K562 (cell line): ENCODE data around the gene RHPN2.

Experiments used
- ATF7 ChIP-seq: fragments of 450-650 bp; IDR thresholded peaks from 2 replicates; pipeline ENCODE4 v1.7.1; 2014; ENCODE audit warnings: mild to moderate bottlenecking, moderate library complexity
- BHLHE40 ChIP-seq: IDR thresholded peaks from 2 replicates; pipeline ENCODE4 v1.6.1; 2011; ENCODE audit warnings: low read length, improper control_type of control experiment
- CBFA2T3 ChIP-seq: fragments of 450-650 bp; IDR thresholded peaks from 2 replicates; pipeline ENCODE4 v1.6.1; 2017
- CHD4 ChIP-seq: fragments of 200-600 bp; sonication (generic); IDR thresholded peaks from 3 replicates; pipeline ENCODE4 v1.6.1; 2012; ENCODE audit warnings: low read depth, mild to moderate bottlenecking, mixed read lengths, low read length, inconsistent platforms; ENCODE audit not compliant: insufficient read depth, insufficient replicate concordance, poor library complexity, severe bottlenecking
- CTBP1 ChIP-seq: fragments of 450-650 bp; IDR thresholded peaks from 2 replicates; pipeline ENCODE4 v1.6.1; 2016; ENCODE audit warnings: borderline replicate concordance
- E2F3 ChIP-seq: fragments of 250-450 bp; sonication (Bioruptor Pico); IDR thresholded peaks from 2 replicates; pipeline ENCODE4 v1.4.0; 2020; ENCODE audit warnings: mild to moderate bottlenecking
- GATAD2A ChIP-seq: fragments of 450-650 bp; IDR thresholded peaks from 2 replicates; pipeline ENCODE4 v1.6.1; 2017
- MXI1 ChIP-seq: IDR thresholded peaks from 2 replicates; pipeline ENCODE4 v1.6.1; 2011; ENCODE audit warnings: low read depth, mild to moderate bottlenecking, improper control_type of control experiment, low read length
- ZNF217 ChIP-seq: sonication (generic); formaldehyde crosslinking; IDR thresholded peaks from 2 replicates; pipeline ENCODE4 v1.8.0; 2022; ENCODE audit warnings: mild to moderate bottlenecking, missing genetic modification reagents
- ZNF384 ChIP-seq: IDR thresholded peaks from 2 replicates; pipeline ENCODE4 v1.6.1; 2012; ENCODE audit warnings: low read depth, low read length, improper control_type of control experiment
- ZNF699 ChIP-seq: fragments of 250-450 bp; sonication (Bioruptor Pico); IDR thresholded peaks from 2 replicates; pipeline ENCODE4 v1.8.0; 2021; ENCODE audit warnings: mild to moderate bottlenecking, moderate library complexity; ENCODE audit not compliant: insufficient replicate concordance
- TF ChIP-seq, protein P1 (sequence below), 3 experiments: IDR thresholded peaks in 2 of 3; conservative IDR thresholded peaks in 1 of 3; 2 replicates each; pipeline ENCODE4 v1.5.1; 2011 to 2012; ENCODE audit warnings: low read length in 3 of 3, mild to moderate bottlenecking in 3 of 3, control low read depth in 2 of 3, improper control_type of control experiment in 1 of 3, inconsistent platforms in 1 of 3, low read depth in 1 of 3, mixed read lengths in 1 of 3, moderate library complexity in 1 of 3; ENCODE audit not compliant: insufficient read depth in 2 of 3
- TF ChIP-seq, protein P2 (sequence below): fragments of 450-650 bp; IDR thresholded peaks from 2 replicates; pipeline ENCODE4 v1.6.1; 2016; ENCODE audit warnings: low read depth
- TF ChIP-seq, protein P3 (sequence below): fragments of 200-800 bp; sonication (Bioruptor generic); IDR thresholded peaks from 2 replicates; pipeline ENCODE4 v1.6.1; 2017; ENCODE audit warnings: missing genetic modification characterization, missing compliant biosample characterization

- TF ChIP-seq, protein P1, sequence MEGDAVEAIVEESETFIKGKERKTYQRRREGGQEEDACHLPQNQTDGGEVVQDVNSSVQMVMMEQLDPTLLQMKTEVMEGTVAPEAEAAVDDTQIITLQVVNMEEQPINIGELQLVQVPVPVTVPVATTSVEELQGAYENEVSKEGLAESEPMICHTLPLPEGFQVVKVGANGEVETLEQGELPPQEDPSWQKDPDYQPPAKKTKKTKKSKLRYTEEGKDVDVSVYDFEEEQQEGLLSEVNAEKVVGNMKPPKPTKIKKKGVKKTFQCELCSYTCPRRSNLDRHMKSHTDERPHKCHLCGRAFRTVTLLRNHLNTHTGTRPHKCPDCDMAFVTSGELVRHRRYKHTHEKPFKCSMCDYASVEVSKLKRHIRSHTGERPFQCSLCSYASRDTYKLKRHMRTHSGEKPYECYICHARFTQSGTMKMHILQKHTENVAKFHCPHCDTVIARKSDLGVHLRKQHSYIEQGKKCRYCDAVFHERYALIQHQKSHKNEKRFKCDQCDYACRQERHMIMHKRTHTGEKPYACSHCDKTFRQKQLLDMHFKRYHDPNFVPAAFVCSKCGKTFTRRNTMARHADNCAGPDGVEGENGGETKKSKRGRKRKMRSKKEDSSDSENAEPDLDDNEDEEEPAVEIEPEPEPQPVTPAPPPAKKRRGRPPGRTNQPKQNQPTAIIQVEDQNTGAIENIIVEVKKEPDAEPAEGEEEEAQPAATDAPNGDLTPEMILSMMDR (IDR thresholded peaks at IDR 0.05 in 2 of 3, conservative IDR thresholded peaks at IDR 0.05 in 1 of 3; ENCODE audit: insufficient read depth in 2 of 3, low read depth in 1 of 3, low read length in 3 of 3): no peak
- TF ChIP-seq CBFA2T3 (no peak), BHLHE40 (no peak), MXI1 (no peak), GATAD2A (no peak), CHD4 (no peak), ATF7 (no peak), E2F3 (CRISPR knock-in tag) (no peak), ZNF217 (CRISPR knock-in tag) (no peak), ZNF384 (no peak), ZNF699 (CRISPR knock-in tag) (no peak), CTBP1 (no peak)
- TF ChIP-seq, protein P2, sequence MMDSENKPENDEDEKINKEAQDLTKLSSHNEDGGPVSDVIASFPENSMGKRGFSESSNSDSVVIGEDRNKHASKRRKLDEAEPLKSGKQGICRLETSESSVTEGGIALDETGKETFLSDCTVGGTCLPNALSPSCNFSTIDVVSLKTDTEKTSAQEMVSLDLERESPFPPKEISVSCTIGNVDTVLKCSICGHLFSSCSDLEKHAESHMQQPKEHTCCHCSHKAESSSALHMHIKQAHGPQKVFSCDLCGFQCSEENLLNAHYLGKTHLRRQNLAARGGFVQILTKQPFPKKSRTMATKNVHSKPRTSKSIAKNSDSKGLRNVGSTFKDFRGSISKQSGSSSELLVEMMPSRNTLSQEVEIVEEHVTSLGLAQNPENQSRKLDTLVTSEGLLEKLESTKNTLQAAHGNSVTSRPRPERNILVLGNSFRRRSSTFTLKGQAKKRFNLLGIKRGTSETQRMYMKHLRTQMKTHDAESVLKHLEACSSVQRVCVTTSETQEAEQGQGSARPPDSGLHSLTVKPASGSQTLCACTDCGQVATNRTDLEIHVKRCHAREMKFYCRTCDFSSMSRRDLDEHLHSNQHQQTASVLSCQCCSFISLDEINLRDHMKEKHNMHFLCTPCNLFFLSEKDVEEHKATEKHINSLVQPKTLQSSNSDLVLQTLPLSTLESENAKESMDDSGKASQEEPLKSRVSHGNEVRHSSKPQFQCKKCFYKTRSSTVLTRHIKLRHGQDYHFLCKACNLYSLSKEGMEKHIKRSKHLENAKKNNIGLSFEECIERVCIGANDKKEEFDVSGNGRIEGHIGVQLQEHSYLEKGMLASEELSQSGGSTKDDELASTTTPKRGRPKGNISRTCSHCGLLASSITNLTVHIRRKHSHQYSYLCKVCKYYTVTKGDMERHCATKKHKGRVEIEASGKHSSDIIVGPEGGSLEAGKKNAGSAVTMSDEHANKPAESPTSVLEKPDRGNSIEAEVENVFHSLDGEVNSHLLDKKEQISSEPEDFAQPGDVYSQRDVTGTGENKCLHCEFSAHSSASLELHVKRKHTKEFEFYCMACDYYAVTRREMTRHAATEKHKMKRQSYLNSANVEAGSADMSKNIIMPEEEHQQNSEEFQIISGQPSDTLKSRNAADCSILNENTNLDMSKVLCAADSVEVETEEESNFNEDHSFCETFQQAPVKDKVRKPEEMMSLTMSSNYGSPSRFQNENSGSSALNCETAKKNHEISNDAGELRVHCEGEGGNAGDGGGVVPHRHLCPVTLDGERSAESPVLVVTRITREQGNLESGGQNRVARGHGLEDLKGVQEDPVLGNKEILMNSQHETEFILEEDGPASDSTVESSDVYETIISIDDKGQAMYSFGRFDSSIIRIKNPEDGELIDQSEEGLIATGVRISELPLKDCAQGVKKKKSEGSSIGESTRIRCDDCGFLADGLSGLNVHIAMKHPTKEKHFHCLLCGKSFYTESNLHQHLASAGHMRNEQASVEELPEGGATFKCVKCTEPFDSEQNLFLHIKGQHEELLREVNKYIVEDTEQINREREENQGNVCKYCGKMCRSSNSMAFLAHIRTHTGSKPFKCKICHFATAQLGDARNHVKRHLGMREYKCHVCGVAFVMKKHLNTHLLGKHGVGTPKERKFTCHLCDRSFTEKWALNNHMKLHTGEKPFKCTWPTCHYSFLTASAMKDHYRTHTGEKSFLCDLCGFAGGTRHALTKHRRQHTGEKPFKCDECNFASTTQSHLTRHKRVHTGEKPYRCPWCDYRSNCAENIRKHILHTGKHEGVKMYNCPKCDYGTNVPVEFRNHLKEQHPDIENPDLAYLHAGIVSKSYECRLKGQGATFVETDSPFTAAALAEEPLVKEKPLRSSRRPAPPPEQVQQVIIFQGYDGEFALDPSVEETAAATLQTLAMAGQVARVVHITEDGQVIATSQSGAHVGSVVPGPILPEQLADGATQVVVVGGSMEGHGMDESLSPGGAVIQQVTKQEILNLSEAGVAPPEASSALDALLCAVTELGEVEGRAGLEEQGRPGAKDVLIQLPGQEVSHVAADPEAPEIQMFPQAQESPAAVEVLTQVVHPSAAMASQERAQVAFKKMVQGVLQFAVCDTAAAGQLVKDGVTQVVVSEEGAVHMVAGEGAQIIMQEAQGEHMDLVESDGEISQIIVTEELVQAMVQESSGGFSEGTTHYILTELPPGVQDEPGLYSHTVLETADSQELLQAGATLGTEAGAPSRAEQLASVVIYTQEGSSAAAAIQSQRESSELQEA: no peak
- TF ChIP-seq, protein P3, sequence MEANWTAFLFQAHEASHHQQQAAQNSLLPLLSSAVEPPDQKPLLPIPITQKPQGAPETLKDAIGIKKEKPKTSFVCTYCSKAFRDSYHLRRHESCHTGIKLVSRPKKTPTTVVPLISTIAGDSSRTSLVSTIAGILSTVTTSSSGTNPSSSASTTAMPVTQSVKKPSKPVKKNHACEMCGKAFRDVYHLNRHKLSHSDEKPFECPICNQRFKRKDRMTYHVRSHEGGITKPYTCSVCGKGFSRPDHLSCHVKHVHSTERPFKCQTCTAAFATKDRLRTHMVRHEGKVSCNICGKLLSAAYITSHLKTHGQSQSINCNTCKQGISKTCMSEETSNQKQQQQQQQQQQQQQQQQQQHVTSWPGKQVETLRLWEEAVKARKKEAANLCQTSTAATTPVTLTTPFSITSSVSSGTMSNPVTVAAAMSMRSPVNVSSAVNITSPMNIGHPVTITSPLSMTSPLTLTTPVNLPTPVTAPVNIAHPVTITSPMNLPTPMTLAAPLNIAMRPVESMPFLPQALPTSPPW (CRISPR knock-in tag): no peak
These were observed 24.3 kb upstream of the RHPN2 start for GRCh38 chr19:33089010-33089409.
